Astrocyte (in vitro differentiated cells and primary cell): ENCODE measurements around the gene SLC7A10. TPM values are rescaled to one million over a fixed set of nuclear protein-coding genes. Genes with fewer than 3 reads are reported as not detected.

Experiments
- DNase-seq: peaks from one replicate; pipeline ENCODE4 v3.0.0-alpha.2; 2010; ENCODE audit warnings: low read depth
- FAIRE-seq: peaks from 2 replicates; lab custom pipeline; 2011; peaks lifted over from hg19 to GRCh38; lab: Jason Lieb, UNC
- H2AFZ ChIP-seq: 2 replicates; pipeline ENCODE4 v1.6.0; 2012; ENCODE audit warnings: low read depth, low read length, inconsistent platforms
- H3K27ac ChIP-seq: 2 replicates; pipeline ENCODE4 v1.5.1; 2011; ENCODE audit warnings: low read depth, low read length, inconsistent platforms
- H3K27me3 ChIP-seq: 2 replicates; pipeline ENCODE4 v1.6.0; 2011; ENCODE audit warnings: low read length, inconsistent platforms; ENCODE audit not compliant: insufficient read depth
- H3K36me3 ChIP-seq: 2 replicates; pipeline ENCODE4 v1.5.1; 2011; ENCODE audit warnings: low read length, inconsistent platforms; ENCODE audit not compliant: insufficient read depth
- H3K4me1 ChIP-seq: 2 replicates; pipeline ENCODE4 v1.5.1; 2011; ENCODE audit warnings: low read length, inconsistent platforms; ENCODE audit not compliant: insufficient read depth
- H3K4me2 ChIP-seq: 2 replicates; pipeline ENCODE4 v1.6.0; 2012; ENCODE audit warnings: low read length, inconsistent platforms
- H3K4me3 ChIP-seq: 2 replicates; pipeline ENCODE4 v1.5.1; 2011; ENCODE audit warnings: low read depth, mild to moderate bottlenecking, low read length, inconsistent platforms; ENCODE audit not compliant: insufficient read depth
- H3K79me2 ChIP-seq: 2 replicates; pipeline ENCODE4 v1.6.0; 2012; ENCODE audit warnings: mild to moderate bottlenecking, low read length, inconsistent platforms; ENCODE audit not compliant: insufficient read depth
- H3K9ac ChIP-seq: 2 replicates; pipeline ENCODE4 v1.6.0; 2012; ENCODE audit warnings: mild to moderate bottlenecking, low read length, inconsistent platforms
- H3K9me3 ChIP-seq: 2 replicates; pipeline ENCODE4 v1.5.1; 2012; ENCODE audit warnings: low read depth, mild to moderate bottlenecking, low read length, inconsistent platforms; ENCODE audit not compliant: insufficient read depth
- H4K20me1 ChIP-seq: 2 replicates; pipeline ENCODE4 v1.6.0; 2012; ENCODE audit warnings: low read length, inconsistent platforms; ENCODE audit not compliant: insufficient read depth
- H3K27ac Mint-ChIP-seq: one replicate; pipeline ENCODE4 v1.8.0; 2021; ENCODE audit warnings: mild to moderate bottlenecking, mixed read lengths; ENCODE audit not compliant: unreplicated experiment
- H3K27me3 Mint-ChIP-seq: one replicate; pipeline ENCODE4 v1.8.0; 2021; ENCODE audit warnings: low read depth, mixed read lengths; ENCODE audit not compliant: unreplicated experiment
- H3K36me3 Mint-ChIP-seq: one replicate; pipeline ENCODE4 v1.8.0; 2021; ENCODE audit warnings: low read depth, mixed read lengths; ENCODE audit not compliant: unreplicated experiment
- H3K4me1 Mint-ChIP-seq: one replicate; pipeline ENCODE4 v1.8.0; 2021; ENCODE audit warnings: low read depth, mixed read lengths; ENCODE audit not compliant: unreplicated experiment
- H3K4me3 Mint-ChIP-seq: one replicate; pipeline ENCODE4 v1.8.0; 2021; ENCODE audit warnings: mild to moderate bottlenecking, moderate library complexity, mixed read lengths; ENCODE audit not compliant: unreplicated experiment
- H3K9me3 Mint-ChIP-seq: one replicate; pipeline ENCODE4 v1.8.0; 2021; ENCODE audit warnings: mild to moderate bottlenecking, mixed read lengths; ENCODE audit not compliant: unreplicated experiment
- CTCF ChIP-seq: IDR thresholded peaks from 2 replicates; pipeline ENCODE4 v1.5.1; 2011; ENCODE audit warnings: low read depth, mild to moderate bottlenecking, inconsistent platforms, low read length, moderate library complexity; ENCODE audit not compliant: insufficient read depth
- EZH2 ChIP-seq: IDR thresholded peaks from 2 replicates; pipeline ENCODE4 v1.6.1; 2012; ENCODE audit warnings: mild to moderate bottlenecking, low read length, inconsistent platforms; ENCODE audit not compliant: insufficient read depth
- total RNA-seq: library from RNA; stranded (reverse); gene quantifications from 2 replicates; pipeline ENCODE4 v1.2.1, GENCODE V29; 2021

SLC7A10 gene
- total RNA-seq, 1 donor from 2014 or later, result 0.61 TPM

- Histone ChIP-seq H3K4me3 (no peak overlapping the region), H3K79me2 (no peaks in the 10 kb centered on the region), H3K4me1 (peaks cover 10% of the 10 kb centered on the region), H3K27ac (no peak overlapping the region), H3K9me3 (no peaks in the 10 kb centered on the region), H3K36me3 (no peaks in the 10 kb centered on the region), H4K20me1 (no peaks in the 10 kb centered on the region), H2AFZ (no peak overlapping the region), H3K4me2 (peak overlapping the region; percentile 42), H3K27me3 (no peaks in the 10 kb centered on the region), H3K9ac (no peak overlapping the region)
- H3K27ac Mint-ChIP-seq, result peak overlapping the region; percentile 78
- no peak overlapping the region for H3K4me3 Mint-ChIP-seq
- peaks cover 7% of the 10 kb centered on the region for H3K4me1 Mint-ChIP-seq
- FAIRE-seq (peak; percentile 78), DNase-seq (peak; percentile 87)
- TF ChIP-seq EZH2, result no peak
- no peak for TF ChIP-seq CTCF
- H3K27me3 Mint-ChIP-seq, result peaks cover 18% of the 10 kb centered on the region
- no peaks in the 10 kb centered on the region for H3K36me3 Mint-ChIP-seq
- H3K9me3 Mint-ChIP-seq, result no peaks in the 10 kb centered on the region
These were observed 48.4 kb upstream of the SLC7A10 start for GRCh38 chr19:33273881-33274662.

GRCh38 chr19:33273065-33273736 is 47.6 kb upstream of the SLC7A10 start:
- no peak for FAIRE-seq
- no peaks in the 10 kb centered on the region for H3K9me3 Mint-ChIP-seq
- DNase-seq, result no peak
- H3K27ac ChIP-seq, result no peak overlapping the region
- H3K36me3 ChIP-seq, result no peaks in the 10 kb centered on the region
- no peak overlapping the region for H3K4me3 ChIP-seq
- H3K27me3 Mint-ChIP-seq, result peaks cover 17% of the 10 kb centered on the region
- peaks cover 7% of the 10 kb centered on the region for H3K4me1 Mint-ChIP-seq
- no peak overlapping the region for H3K4me2 ChIP-seq
- peak overlapping the region; percentile 12 for H3K27ac Mint-ChIP-seq
- no peaks in the 10 kb centered on the region for H3K9me3 ChIP-seq
- TF ChIP-seq EZH2 (no peak), CTCF (no peak)
- no peak overlapping the region for H2AFZ ChIP-seq
- no peaks in the 10 kb centered on the region for H3K36me3 Mint-ChIP-seq
- no peak overlapping the region for H3K9ac ChIP-seq
- peak overlapping the region; percentile 45 for H3K4me3 Mint-ChIP-seq
- H3K79me2 ChIP-seq, result no peaks in the 10 kb centered on the region
- H4K20me1 ChIP-seq, result no peaks in the 10 kb centered on the region
- H3K4me1 ChIP-seq, result peaks cover 10% of the 10 kb centered on the region
- no peaks in the 10 kb centered on the region for H3K27me3 ChIP-seq
